HG03095 (cell line): ENCODE results near the gene SPTSSA.

Source experiments
- ATAC-seq: cut with Tn5 transposase; IDR thresholded peaks from one replicate; pipeline ENCODE4 v1.9.1; 2021; ENCODE audit warnings: moderate library complexity; ENCODE audit not compliant: unreplicated experiment

SPTSSA gene

DNA sequence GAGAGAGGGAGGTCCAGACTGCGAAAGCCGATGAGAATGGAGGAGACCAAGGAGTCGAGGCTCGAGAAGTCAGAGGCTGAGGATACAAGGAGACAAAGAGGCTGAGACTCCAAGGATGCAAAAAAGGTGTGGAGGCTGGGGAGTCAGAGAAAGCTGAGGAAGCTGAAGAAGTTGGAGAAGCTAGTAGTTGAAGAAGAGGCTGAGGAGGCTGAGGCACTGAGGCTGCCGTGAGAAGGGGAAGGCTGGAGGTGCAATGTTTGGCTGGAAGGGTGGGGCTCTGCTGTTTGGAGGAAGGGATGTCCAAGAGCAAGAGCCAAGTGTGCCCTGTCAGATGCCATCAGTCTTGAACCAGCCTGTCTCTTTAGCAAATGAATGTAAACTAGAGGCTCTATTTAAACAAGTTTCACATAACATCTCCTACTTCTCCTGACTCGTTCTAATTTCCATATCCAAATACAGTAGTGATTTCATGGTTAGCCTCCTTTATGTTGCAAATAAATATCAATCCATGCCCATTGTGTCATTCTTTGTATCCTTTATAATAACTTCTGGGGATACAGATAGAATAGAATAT is 10.8 kb upstream of the SPTSSA start:
- no peak for ATAC-seq

DNA sequence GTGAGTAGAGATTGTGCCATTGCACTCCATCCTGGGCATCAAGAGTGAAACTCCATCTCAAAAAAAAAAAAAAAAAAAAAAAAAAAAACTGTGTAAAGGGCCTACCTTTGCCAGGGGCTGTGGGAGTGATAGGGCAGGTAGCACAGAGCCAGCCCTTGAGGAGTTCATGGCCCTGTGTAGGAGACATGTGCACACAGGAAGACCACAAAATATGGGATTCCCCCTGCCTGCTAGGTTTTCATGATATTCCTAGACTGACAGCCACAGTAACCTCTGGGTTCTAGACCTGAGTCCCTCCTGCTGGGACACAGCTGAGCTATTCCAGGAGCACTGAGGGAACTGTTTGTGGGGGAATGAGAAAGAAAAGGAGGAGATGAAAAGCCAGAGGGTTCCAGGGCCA is 8.3 kb upstream of the SPTSSA start:
- ATAC-seq = no peak

- ATAC-seq = no peak
These were observed 4.7 kb upstream of the SPTSSA start for GRCh38 chr14:34466691-34467090.

DNA sequence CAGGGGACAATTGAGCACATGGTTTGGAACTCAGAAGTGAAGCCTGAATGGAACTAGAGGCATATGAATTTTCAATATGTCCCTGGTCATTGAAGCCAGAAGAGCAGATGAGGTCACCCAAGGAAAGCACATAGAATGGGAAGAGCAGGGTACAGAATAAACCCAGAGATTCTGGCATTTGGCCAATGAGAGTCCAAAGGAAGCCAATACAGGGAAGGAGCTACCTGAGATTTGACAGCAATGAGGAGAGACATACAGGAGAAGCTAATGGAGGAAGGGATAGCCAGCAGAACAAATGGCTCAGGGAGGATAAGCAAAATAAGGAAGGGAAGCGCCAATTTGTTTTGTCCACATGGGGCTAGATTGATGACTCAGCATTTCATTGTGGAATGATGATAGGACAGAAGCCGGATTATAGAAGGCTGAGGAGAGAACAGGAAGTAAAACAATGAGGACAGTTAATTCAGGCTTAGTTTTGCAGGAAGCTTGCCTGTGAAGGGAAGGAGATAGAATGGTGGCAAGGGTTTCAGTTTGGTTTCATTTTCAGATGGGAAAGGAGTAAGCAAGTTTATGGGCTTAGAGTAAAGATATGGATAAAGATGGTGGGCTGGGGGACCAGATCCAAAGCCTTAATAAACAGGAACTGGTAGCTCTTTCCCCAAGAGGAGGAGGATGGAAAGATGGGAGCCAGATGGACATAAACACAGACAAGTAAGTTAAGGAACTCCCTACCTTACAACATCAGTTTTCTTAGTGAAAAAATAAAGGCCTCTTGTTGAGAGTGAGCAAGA is 3.2 kb upstream of the SPTSSA start:
- no peak for ATAC-seq

DNA sequence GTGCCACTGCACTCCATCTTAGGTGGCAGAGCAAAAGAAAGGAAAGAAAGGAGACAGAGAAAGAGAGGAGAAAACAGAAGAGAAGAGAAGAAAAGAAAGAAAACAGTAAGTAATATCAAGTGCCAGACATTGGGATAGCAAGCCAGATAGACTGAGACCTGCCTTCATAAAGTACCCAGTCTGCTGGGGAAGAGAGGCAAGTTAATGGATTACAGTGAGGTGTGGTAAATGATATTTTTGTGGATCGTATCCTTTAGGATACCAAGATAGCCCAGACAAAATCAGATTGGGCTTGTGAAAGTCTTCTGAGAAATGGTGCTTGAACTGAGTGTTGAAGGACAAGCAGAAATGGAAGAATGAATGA is 1.5 kb upstream of the SPTSSA start:
- ATAC-seq = no peak

GRCh38 chr14:34461334-34462131 is 507 bp downstream of the SPTSSA start:
- ATAC-seq = peak; percentile 37

- ATAC-seq = no peak
These were observed 1.2 kb downstream of the SPTSSA start for GRCh38 chr14:34460841-34461240.

DNA sequence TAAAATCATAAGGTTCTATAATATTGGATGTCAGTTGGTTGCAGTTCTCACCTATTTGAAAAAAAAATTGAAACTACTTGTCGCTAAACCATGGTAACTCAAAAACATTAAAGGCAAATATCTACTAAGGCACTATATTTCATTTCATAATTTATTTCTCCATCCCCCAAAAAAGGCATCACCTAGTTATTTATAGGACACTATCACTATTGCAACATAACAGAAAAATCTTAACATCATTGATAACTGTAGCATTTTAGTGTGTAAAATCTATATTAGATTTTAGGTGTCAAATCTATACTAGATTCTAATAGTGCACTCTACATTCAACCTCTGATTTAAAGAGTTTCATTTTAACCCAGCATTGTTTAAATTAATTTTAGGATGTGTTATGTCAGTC is 1.7 kb downstream of the SPTSSA start:
- no peak for ATAC-seq

- ATAC-seq = no peak
These were observed 4.9 kb downstream of the SPTSSA start for GRCh38 chr14:34457186-34457585.

DNA sequence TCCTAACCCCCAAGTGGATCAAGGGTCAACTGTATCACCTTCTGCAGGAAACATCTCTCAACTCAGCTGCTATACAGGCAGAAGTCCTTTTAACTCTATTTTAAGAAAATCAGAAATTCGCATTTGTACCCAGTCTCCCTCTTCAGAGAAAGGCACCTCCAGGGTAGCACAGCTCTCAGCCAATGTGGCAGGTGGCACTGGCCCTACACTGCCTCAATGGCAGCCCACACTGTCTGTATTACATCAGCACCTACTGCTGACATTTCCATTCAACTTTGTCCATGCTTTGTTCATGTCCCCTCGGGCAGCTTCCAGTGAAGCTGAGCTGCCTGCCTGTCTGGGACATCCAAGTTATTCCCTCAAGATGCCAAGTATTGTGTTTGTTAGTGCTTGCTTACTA is 8.8 kb downstream of the SPTSSA start:
- ATAC-seq = no peak

GRCh38 chr14:34452258-34452822 is 9.7 kb downstream of the SPTSSA start:
- ATAC-seq = no peak

GRCh38 chr14:34450958-34451357 is 11.1 kb downstream of the SPTSSA start:
- ATAC-seq = no peak

- no peak for ATAC-seq
These were observed 11.5 kb downstream of the SPTSSA start for GRCh38 chr14:34450542-34450915.

DNA sequence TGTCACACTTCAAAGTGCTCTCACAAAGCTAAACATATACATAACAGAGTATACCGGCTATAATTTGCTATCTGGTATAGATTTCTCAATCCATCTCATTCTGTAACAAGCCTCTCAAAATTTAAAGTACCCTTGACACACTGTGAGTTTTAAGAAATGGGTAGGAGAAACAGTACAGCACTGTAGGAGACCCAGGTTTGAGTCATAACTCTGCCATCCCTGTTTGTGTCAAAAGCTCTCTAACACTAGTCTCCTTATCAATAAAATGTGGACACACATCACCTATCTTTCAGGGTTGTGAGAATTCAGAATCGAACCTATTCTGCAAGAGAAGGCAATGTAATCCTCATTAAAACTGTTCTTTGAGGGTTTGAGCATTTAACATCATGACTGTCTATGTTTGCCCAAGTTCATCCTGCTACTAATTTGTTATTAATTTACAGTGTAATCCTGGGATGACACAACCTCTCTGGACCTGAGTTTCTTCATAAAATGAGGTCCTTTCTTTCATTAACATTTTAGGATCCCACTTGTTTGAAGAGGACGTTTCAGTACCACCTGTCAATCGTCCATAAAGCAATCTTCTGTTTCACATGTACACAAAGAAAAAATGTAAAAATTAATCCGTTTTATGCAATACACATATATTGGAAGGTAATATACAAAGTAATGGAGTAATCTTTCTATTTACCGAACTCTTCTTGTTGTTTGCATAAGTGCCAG is 12.1 kb downstream of the SPTSSA start:
- no peak for ATAC-seq

GRCh38 chr14:34439090-34439489 is 22.9 kb downstream of the SPTSSA start:
- ATAC-seq = no peak

DNA sequence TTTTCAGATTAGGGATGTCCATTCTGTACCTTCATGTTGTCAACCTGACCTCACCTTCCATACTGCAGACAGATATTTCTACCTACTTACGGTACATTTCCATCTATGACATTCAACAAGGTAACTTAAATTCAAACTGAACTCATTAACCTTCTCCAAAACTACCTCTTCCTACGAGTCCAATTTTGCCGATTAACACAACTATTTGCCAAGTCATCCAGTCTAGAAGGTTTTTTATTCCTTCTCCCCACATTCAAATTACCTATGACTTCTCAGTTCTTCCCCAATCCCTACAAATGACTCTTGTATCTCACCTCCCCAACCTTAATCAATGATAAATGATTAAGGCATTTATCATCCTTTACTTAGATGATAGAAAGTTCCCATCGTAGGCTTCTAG is 23.6 kb downstream of the SPTSSA start:
- ATAC-seq = no peak

DNA sequence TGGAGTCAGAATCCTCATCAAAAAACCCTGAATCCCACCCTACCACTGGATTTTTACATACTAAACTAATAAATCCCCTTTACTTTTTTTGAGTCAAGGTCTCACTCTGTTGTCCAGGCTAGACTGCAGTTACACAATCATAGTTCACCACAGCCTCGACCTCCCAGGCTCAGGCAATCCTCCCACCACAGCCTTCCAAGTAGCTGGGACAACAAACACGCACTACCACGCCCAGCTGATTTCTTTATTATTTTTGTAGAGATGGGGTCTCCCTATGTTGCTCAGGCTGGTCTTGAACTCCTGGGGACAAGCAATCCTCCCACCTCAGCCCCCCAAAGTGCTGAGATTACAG is 24.3 kb downstream of the SPTSSA start:
- ATAC-seq = no peak

GRCh38 chr14:34436960-34437728 is 24.9 kb downstream of the SPTSSA start:
- ATAC-seq = no peak

GRCh38 chr14:34436118-34436905 is 25.7 kb downstream of the SPTSSA start:
- ATAC-seq = no peak

- no peak for ATAC-seq
These were observed 28.1 kb downstream of the SPTSSA start for GRCh38 chr14:34433957-34434356.
